Left forelimb (tissue), 1 donor: ENCODE measurements around the gene COG5.

Experiments
- DNase-seq: peaks from one replicate; pipeline ENCODE4 v3.0.0-alpha.2; 2018; ENCODE audit warnings: low spot score

The COG5 gene

DNA sequence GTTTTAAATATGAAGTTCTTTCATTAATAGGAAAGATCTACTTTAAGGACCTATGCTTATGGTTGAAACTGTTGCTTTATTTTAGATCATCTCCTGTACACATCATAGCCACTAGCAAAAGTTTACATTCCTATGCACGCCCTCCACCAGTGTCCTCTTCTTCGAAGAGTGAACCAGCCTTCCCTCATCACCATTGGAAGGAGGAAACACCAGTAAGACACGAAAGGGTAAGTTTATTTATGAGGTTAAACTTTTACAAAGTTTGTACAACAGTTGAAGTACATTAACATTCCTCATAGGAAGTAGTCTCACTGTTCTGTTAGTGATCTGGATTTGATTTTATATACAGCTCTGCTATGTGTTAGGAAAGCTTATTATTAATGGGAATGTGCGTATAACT, 378.0 kb downstream of the COG5 start:
- no peak for DNase-seq

DNA sequence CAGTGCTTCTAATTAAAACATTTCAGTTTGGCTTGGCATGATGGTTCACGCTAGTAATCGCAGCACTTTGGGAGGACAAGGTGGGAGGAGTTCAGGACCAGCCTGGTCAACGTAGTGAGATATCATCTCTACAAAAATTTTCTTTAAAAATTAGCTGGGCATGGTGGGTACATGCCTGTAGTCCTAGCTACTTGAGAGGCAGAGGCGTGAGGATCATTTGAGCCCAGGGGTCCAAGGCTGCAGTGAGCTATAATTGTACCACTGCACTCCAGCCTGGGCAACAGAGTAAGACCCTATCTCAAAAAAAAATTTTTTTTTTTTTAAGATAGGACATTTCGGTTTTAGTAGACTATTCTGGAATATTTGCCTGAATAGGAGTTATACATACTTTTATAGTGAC, 382.5 kb downstream of the COG5 start:
- DNase-seq: no peak

DNA sequence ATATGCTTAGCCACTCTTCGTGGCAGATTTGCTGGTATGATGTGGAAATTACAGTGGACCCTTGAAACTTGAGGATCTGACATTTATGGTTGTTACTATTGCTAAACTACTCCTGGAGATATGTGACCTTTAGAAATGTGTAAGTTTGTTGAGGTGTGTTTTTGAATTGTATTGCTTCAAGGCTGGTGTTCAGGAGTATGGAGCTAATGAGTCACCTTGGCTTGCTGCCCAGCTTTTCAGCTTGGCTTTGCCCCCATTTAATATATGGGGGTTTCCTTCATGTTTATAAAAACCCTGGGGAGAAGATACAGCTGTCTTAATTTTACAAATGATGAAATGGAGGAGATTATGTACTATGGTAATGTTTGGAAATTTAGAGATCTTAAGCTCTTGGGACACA, 383.3 kb downstream of the COG5 start:
- no peak for DNase-seq

GRCh38 chr7:107179326-107180164, 384.2 kb downstream of the COG5 start:
- DNase-seq: no peak

DNA sequence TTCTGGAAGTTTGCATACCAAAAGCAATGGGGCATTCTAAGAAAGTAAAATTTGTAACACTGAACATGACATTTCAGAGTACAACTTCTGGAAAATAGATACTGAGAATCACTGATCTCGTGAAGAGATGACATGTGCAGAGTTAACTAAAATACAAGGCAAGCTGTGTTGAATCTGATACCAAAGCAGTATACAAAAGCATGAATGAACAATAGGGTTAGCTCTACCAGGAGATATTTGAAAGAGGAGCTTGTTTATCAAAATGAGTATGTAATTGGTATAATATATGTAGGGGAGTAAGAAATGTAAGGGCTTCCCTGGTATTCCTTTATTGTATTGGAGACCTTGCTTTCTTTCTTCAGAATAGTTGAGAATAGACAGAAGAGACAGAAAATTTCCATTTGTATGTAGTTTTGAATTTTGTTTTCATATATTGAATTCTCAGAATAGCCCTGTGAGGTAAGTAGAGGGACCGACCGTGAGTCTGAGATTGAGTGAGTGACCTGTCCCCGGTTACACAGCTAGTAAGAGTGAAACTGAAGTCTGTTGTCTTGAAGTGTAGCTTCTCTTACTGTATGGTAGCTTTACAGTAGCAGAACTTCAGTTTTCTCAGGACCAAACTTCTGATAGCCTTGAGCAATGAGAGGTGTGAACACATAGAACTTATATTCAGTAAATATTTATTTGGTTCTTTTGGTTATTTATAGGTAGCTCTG, 389.9 kb downstream of the COG5 start:
- no peak for DNase-seq

- DNase-seq: no peak
Observed at GRCh38 chr7:107173191-107173590, 390.5 kb downstream of the COG5 start.

DNA sequence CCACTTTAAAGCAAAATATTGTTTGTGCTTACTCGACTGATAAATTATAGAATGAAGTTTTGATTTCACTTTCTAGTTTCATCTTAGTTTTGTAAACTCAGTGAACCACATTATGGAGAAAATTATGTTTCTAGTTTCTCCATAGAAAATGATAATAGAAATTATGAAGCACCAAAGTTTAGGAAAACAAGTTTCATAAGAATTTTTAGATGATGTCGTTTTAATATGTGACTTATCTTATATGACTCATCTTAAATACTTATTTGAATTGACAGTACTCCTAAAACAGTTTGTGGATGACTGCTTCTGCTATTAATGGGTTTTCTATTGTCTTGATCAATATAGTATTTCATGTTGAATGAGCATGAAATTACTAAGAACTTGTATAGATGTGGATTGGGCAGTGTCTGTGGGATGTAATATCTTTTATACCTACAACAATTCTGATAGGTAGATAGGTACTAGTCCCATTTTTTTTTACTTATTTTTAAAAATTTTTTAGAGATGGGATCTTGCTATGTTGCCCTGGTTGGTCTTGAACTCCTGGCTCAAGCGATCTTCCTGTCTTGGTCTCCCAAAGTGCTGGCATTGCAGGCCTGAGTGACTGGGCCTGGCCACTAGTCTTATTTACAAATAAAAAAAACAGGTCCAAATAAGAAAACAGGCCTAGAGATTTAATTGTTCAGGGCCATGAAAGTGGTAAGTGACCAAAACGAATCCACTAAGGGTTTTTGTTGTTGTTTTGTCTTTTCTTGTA, 391.3 kb downstream of the COG5 start:
- DNase-seq: no peak

DNA sequence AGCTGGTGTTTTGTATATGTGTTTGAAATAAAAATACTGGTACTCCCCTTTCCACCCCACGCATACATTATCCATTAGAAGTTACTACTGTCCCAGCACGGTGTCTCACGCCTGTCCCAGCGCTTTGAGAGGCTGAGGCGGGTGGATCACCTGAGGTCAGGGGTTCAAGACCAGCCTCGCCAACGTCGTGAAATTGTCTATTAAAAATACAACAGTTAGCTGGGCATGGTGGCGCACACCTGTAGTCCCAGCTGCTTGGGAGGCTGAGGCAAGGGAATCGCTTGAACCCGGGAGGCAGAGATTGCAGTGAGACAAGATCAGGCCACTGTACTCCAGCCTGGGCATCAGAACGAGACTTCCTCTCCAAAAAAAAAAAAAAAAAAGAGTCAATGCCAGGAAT, 392.2 kb downstream of the COG5 start:
- DNase-seq: peak; percentile 49

DNA sequence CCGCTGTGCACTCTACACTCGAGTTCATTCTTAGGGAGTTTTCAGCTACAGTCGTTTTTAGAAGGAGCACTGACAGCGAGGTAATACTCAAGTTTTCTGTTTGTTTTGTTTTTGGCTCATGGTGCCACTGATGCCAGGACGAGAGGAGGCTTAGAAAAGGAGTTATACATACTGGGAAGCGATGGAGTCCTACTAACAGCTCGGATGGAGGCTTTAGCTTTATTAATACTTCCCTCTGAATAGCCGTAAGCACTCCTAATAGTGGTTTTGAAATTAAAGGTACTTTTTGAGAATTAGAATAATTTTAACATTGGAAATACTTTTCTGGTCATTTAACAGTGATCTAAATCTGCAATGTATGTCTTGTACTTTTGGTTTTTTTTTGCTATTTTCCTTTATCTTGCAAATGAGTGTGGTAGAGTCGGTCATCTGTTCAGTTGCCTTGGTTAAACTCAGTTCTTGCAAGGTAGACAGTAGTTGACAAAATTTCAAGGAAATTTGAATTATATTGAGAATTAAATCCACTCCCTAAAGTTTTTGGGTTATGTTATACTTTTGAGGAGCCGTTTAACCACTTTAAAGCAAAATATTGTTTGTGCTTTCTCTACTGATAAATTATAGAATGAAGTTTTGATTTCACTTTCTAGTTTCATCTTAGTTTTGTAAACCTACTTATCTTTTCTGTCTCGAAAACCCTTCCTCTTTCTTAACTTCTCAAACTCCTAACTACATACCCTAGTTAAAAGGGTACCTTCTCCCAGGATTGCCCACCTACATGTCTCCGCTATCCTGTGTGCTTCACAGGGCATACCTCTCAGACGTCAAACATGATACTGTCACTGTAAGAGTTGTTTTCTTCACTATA, 393.4 kb downstream of the COG5 start:
- DNase-seq: no peak

GRCh38 chr7:107169120-107170050, 394.3 kb downstream of the COG5 start:
- peak; percentile 95 for DNase-seq

DNA sequence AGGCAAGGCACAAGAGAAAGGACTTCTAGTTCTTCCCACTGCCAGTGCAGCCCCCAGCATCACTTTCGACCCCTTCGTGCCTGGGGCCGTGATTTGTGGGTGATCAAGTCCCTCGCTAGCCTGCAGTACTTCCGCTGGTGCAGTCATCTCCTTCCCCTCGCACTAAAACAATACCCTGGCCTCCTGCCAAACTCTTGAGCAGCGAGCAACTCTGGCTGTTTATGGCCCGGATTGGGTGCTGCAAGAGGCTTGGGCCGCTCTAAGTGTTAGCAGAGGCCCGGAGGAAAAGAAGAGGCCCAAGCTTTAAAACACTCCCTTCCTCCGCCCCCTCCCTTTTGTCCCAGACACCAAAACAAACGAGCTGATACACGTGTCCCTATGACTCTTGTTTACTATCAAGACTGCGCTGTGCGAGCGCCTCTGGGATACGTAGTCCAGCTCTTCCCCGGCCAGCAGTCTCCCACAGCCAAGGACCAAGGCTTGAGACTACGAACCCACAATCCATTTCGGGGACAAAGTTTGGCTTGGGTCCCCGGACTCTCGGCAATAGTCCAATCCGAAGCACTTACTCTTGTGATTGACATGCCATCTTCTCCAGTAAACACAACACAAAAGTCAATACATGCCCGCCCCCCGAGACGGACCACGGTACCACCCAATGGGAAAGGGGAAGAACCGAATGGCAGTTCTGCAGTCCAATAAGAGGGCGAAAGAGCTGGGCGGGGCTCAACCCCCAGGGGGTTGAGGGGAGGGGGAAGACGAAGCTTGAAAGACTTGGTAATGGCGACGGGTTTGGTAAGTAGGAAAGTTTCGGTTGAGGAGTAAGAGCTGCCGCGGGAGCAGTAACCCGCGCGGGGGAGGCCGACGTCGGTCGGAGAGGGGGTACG, 395.2 kb downstream of the COG5 start, which contains the start of gene HBP1:
Gene HBP1 (plus strand): TSS at position 771 of the 887 bp plus-strand sequence. CDS start 10,891 bp downstream, outside the sequence.
- peak; percentile 99 for DNase-seq

- DNase-seq: no peak
Observed at GRCh38 chr7:107167483-107168232, 396.1 kb downstream of the COG5 start.

GRCh38 chr7:107166736-107167426, 396.8 kb downstream of the COG5 start:
- DNase-seq: no peak

DNA sequence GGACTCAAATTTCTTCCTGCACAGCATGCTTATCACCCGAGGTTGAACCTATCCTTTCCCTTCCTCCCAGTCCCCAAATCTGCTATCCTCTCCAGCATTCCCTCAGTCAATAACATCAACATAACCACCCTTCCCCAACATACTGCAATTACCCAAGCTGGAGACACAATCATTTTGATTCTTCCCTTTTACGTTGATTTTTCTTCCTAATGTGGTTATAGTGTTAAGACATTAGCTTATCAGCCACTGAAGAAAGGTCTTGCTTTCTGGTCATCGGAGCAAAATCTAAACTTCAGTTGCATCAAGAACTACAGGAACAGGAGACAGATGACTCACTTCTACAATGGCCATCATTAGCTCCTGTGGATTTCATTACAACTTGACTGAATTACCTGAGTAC, 398.4 kb downstream of the COG5 start:
- no peak for DNase-seq

DNA sequence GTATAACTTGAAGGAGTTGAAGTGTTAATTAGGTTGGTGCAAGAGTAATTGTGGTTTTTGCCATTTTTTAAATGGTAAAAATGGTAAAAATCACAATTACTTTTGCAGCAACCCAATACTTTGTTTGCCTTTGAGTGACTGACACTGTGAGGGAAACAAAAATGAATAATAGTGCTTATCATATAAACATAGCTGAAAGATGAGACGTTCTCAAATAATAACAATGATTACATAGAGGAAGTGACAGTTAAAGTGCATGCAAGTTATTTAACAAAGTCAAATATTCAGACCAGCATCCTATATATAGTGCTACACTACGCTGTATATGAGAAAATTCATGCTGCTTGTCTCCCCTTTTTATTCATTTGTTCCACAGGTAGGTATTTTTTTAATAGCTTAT, 399.6 kb downstream of the COG5 start:
- no peak for DNase-seq

DNA sequence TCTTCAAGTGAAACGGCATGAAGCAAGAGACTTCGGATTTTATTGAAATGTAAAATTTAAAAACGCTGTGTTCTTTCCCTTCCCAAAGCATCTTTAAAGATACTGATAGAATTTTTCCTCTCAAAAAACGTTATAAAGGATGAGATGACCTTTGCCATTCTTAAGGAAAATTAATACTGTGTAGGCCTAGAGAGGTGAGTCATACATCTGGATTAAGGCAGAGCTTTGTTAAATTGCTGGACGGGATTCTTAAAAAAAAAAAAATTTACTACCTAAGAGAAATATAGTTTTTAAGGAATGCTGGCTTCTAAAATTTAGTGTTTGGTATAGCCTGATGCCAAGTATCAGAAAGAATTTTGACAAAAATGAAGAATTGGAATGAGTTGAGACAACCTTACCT, 401.2 kb downstream of the COG5 start:
- DNase-seq: no peak

- DNase-seq: no peak
Observed at GRCh38 chr7:107161415-107161814, 402.3 kb downstream of the COG5 start.

DNA sequence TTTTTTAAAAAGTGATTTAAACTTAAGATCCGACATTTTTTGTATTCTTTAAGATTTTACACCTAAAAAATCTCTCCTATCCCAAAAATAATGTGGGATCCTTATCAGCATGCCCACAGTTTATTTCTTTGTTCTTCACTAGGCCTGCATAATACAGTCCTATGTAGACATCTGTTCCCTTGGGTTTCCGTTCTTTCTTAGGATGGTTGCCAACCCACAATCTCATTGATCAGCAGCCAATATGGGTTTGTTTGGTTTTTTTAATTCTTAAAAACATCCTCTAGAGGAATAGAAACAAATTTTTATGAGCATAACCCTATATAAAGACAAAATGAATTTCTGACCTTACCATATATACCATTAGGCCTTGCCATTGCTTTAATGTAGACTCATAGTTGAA, 403.3 kb downstream of the COG5 start:
- no peak for DNase-seq
